Measurements from ENCODE around the gene EBP. TPM values are rescaled to one million over a fixed set of nuclear protein-coding genes. Genes with fewer than 3 reads are reported as not detected.

Gene EBP
- total RNA-seq, 1 experiment from 2014 or later, result 141 TPM

- Mint-ChIP-seq H3K4me3 (ENCODE audit: unreplicated experiment) (no peak overlapping the region), H3K4me1 (ENCODE audit: low read depth, unreplicated experiment) (no peaks in the 10 kb centered on the region), H3K36me3 (ENCODE audit: insufficient read depth, unreplicated experiment) (peaks cover 5% of the 10 kb centered on the region), H3K27ac (ENCODE audit: unreplicated experiment) (no peak overlapping the region), H3K9me3 (ENCODE audit: unreplicated experiment) (no peaks in the 10 kb centered on the region), H3K27me3 (ENCODE audit: insufficient read depth, unreplicated experiment) (no peaks in the 10 kb centered on the region)
- BruUV-seq (replicated peaks), result no TSS peak
- TF ChIP-seq, protein P1, sequence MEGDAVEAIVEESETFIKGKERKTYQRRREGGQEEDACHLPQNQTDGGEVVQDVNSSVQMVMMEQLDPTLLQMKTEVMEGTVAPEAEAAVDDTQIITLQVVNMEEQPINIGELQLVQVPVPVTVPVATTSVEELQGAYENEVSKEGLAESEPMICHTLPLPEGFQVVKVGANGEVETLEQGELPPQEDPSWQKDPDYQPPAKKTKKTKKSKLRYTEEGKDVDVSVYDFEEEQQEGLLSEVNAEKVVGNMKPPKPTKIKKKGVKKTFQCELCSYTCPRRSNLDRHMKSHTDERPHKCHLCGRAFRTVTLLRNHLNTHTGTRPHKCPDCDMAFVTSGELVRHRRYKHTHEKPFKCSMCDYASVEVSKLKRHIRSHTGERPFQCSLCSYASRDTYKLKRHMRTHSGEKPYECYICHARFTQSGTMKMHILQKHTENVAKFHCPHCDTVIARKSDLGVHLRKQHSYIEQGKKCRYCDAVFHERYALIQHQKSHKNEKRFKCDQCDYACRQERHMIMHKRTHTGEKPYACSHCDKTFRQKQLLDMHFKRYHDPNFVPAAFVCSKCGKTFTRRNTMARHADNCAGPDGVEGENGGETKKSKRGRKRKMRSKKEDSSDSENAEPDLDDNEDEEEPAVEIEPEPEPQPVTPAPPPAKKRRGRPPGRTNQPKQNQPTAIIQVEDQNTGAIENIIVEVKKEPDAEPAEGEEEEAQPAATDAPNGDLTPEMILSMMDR (IDR thresholded peaks at IDR 0.05; ENCODE audit: insufficient read depth in 1 of 2, low read depth in 1 of 2, low read length in 1 of 2, severe bottlenecking in 1 of 2, unreplicated experiment in 1 of 2), result no peak
- ChIA-PET CTCF (no interaction called here), POLR2A (no interaction called here)
- Histone ChIP-seq H3K4me1 (no peaks in the 10 kb centered on the region), H3K27me3 (replicated peaks; ENCODE audit: control insufficient read depth, insufficient read depth, low read length) (no peaks in the 10 kb centered on the region), H3K4me3 (ENCODE audit: low read depth, low read length) (no peak overlapping the region), H3K36me3 (ENCODE audit: control insufficient read depth, insufficient read depth, low read length) (no peaks in the 10 kb centered on the region; the same call in 1 of the 2 replicates), H3K9me3 (no peaks in the 10 kb centered on the region)
- intact Hi-C loops (cut with micrococcal nuclease; ENCODE audit: unreplicated experiment), result no loop called here
- DNase-seq, result no peak
Measured at GRCh38 chrX:48560681-48561080, 39.1 kb downstream of the EBP start.

GRCh38 chrX:48569958-48570357, 48.4 kb downstream of the EBP start:
- H3K9me3 Mint-ChIP-seq (ENCODE audit: unreplicated experiment), result no peaks in the 10 kb centered on the region
- no peak for DNase-seq
- no peaks in the 10 kb centered on the region for H3K4me1 ChIP-seq
- no peak overlapping the region for H3K4me3 Mint-ChIP-seq (ENCODE audit: unreplicated experiment)
- POLR2A ChIA-PET, result no interaction called here
- CTCF ChIA-PET, result no interaction called here
- intact Hi-C loops (cut with micrococcal nuclease; ENCODE audit: unreplicated experiment), result no loop called here
- no TSS peak for BruUV-seq (replicated peaks)
- H3K27me3 ChIP-seq (replicated peaks; ENCODE audit: control insufficient read depth, insufficient read depth, low read length), result no peaks in the 10 kb centered on the region
- H3K4me3 ChIP-seq (ENCODE audit: low read depth, low read length), result no peak overlapping the region
- no peaks in the 10 kb centered on the region for H3K36me3 ChIP-seq (ENCODE audit: control insufficient read depth, insufficient read depth, low read length)
- no peaks in the 10 kb centered on the region for H3K4me1 Mint-ChIP-seq (ENCODE audit: low read depth, unreplicated experiment)
- no peaks in the 10 kb centered on the region for H3K27me3 Mint-ChIP-seq (ENCODE audit: insufficient read depth, unreplicated experiment)
- TF ChIP-seq, protein P1 (IDR thresholded peaks at IDR 0.05; ENCODE audit: insufficient read depth in 1 of 2, low read depth in 1 of 2, low read length in 1 of 2, severe bottlenecking in 1 of 2, unreplicated experiment in 1 of 2), result no peak
- H3K9me3 ChIP-seq, result no peaks in the 10 kb centered on the region
- H3K36me3 Mint-ChIP-seq (ENCODE audit: insufficient read depth, unreplicated experiment), result peaks cover 16% of the 10 kb centered on the region
- H3K27ac Mint-ChIP-seq (ENCODE audit: unreplicated experiment), result no peak overlapping the region

GRCh38 chrX:48573690-48574269, 52.2 kb downstream of the EBP start:
- H3K36me3 ChIP-seq (ENCODE audit: control insufficient read depth, insufficient read depth, low read length), result peaks cover 9% of the 10 kb centered on the region
- Mint-ChIP-seq H3K27me3 (ENCODE audit: insufficient read depth, unreplicated experiment) (no peaks in the 10 kb centered on the region), H3K27ac (ENCODE audit: unreplicated experiment) (peak overlapping the region; percentile 99), H3K4me1 (ENCODE audit: low read depth, unreplicated experiment) (no peaks in the 10 kb centered on the region), H3K9me3 (ENCODE audit: unreplicated experiment) (no peaks in the 10 kb centered on the region), H3K4me3 (ENCODE audit: unreplicated experiment) (peak overlapping the region; percentile 94), H3K36me3 (ENCODE audit: insufficient read depth, unreplicated experiment) (peaks cover 53% of the 10 kb centered on the region)
- no peaks in the 10 kb centered on the region for H3K27me3 ChIP-seq (replicated peaks; ENCODE audit: control insufficient read depth, insufficient read depth, low read length)
- TF ChIP-seq, protein P1 (IDR thresholded peaks at IDR 0.05; ENCODE audit: insufficient read depth in 1 of 2, low read depth in 1 of 2, low read length in 1 of 2, severe bottlenecking in 1 of 2, unreplicated experiment in 1 of 2), result no peak
- peak overlapping the region; percentile 80 for H3K4me3 ChIP-seq (ENCODE audit: low read depth, low read length)
- DNase-seq, result peak in 1 of 2 experiments; percentile 6
- ChIA-PET POLR2A (interaction anchor here (0.9 to 1.3 kb wide), 3 partner anchors 24 to 164 kb away, joined by 3 read pairs; partner anchors contain the start of gene TBC1D25), CTCF (no interaction called here)
- intact Hi-C loops (cut with micrococcal nuclease; ENCODE audit: unreplicated experiment), result loop anchor here (1.0 kb wide), 2 partner anchors 25 to 34 kb away; partner anchors contain the start of gene TBC1D25
- TSS peak; percentile 84 for BruUV-seq (replicated peaks)
- peaks cover 21% of the 10 kb centered on the region for H3K4me1 ChIP-seq
- no peaks in the 10 kb centered on the region for H3K9me3 ChIP-seq

All from Caco-2 (cell line).